CD4-positive, alpha-beta T cell treated with Interleukin-4 for 4 hours (primary cell): ENCODE measurements around the gene PRKG2.
"Not testable (repeated sequence)": the region's sequence is repeated elsewhere in the genome, so short reads cannot be mapped to it uniquely, and the experiment has no call there.

Source experiments
- DNase-seq: peaks from one replicate; pipeline ENCODE4 v3.0.0-alpha.2; 2020

Gene PRKG2, protein sequence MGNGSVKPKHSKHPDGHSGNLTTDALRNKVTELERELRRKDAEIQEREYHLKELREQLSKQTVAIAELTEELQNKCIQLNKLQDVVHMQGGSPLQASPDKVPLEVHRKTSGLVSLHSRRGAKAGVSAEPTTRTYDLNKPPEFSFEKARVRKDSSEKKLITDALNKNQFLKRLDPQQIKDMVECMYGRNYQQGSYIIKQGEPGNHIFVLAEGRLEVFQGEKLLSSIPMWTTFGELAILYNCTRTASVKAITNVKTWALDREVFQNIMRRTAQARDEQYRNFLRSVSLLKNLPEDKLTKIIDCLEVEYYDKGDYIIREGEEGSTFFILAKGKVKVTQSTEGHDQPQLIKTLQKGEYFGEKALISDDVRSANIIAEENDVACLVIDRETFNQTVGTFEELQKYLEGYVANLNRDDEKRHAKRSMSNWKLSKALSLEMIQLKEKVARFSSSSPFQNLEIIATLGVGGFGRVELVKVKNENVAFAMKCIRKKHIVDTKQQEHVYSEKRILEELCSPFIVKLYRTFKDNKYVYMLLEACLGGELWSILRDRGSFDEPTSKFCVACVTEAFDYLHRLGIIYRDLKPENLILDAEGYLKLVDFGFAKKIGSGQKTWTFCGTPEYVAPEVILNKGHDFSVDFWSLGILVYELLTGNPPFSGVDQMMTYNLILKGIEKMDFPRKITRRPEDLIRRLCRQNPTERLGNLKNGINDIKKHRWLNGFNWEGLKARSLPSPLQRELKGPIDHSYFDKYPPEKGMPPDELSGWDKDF

DNA sequence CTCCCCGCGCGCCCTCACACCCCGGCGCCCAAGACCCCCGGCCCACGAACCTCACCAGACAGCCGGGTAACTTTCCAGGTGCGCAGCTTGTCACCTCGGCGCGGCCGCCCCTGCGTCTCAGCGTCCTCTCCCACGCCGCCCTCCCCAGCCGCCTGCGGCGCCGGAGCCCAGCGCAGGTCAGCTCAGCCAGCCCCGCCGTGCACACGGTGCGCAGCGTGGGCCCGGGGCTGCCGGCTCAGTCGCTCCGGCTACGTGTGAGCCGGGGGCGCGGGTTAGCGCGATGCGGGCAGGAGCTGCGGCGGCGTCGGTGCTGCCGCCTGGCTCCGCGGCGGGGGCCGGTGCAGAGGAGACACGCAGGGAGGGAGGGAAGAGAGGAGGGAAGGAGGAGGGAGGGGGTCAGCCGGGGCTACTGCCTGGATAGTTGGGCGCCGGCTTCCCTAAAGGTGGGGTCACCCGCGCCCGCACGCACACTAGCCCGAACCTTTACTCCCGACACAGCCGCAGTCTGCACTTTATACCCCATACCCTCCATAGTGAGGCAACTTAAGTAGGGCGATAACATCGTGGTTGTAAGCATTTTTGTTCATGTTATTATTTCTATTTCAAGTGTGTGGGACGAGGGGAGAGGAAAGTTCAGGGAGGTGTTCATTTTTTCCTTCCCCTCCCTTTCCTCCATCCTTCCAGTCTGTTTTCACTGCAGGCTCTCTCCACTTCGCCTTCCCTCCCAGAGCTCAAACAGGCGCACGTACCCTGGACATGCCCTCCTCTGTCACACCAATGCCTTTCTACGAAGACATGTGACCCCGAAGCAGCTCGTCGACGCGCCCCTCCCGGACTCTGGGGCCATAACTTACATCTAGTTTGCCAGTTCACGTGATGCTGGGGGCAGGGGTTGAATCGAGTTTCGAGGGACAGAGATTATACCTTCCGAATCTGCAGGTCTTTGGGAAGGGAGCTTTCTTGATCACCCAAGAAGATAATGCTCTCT is at the start of gene PRKG2:
Gene PRKG2, minus strand, starts transcription at position 342 of the 988 bp plus-strand sequence. CDS start 10,175 bp downstream, outside the sequence.
- DNase-seq: no peak

DNA sequence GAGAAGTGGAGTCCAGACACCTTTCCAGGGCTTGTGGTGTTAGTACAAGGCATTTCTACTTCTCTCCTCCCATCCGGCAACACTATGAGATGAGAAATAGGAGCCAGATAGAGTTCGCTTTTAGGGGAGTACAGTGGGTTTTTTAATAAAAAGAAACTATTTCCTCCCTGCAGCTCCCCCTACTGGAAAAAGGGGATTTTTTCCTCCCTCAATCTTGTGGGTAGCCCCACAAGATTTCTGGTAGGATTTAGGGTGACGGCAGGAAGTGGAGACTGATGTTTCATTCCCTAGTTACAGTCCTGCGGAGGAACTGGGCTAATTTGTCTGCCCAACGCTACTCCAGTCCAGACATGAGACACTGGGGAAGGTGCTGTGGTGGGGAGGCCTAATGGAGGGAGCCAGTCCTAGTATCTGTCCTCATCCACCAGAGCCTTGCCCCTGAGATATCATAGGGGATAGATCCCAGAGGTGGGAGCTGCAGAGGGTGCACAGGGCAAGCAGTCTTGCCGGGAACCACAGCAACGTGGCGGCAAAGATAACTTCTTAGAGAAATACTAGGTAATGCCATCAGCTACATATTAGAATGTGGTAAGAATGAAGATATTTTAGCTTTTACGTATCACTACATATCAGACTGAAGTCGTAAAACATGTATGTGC is 45.5 kb upstream of the PRKG2 start:
- DNase-seq: no peak

DNA sequence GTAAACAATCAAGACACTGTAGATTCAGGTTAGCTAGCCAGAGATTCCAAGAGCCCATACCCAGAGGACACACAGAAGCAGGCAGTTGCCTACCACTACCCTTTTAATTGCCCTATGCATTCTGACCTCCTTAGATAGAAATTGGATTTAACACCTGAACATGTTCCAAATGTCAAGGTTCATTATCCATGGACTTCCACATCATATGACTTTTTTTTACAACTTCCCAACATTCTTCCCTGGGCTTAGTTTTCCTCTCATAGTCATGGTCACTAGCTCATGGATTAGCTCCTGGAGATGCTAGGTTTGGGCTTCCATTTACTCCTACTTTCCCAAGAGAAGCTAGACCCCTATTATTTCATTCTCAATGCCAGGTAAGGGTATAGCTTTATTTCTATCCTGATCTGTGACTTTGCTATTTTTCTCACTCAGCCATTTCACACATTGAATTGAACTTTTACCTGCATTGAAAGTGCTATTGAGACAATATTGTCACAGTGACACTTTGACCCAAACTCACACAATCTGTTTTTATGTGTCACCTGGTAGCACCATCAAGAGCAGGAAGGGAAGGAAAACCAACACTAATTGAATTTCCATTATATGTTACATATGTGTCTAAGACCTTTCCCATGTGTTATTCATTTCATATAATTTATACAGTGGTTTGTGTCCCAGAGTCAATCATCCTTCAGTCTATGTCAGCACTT is 44.0 kb upstream of the PRKG2 start:
- no peak for DNase-seq

DNA sequence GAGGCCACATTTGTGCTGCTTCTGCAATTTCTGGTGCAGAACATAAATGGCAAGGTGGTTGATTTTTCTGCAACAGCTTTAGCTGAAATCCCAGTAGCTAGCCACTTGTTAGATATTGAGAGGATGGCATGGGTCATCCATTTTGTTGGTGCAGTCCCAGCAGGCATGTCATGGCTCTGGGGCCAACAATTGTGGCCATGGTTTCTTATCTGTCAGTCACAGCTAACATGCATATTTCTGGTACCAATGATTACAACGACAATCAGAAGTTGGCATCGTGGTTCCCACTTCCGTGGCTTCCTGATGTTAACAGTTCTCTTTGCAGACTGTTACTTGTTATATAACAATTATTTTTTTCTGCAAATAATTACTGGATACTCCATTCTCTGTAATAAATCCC is 42.8 kb upstream of the PRKG2 start:
- no peak for DNase-seq

DNA sequence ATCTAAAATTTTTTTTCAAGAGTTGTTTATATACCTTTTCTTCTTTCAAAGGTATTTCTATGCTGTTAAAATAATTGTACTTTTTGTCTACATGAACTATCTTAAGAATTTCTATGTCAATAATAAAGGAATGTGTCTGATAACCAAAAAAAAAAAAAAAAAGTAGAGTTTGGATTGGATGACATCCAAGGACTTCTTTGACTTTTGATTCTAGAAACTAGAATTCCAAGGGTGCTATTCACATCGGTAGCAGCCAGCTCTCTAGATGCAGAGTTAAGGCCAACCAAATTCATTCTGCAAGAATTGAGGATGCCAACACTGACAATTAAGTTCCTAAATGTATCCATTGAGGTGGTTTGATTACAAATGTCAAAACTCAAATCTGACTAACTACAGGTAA is 42.0 kb upstream of the PRKG2 start:
- no peak for DNase-seq

DNA sequence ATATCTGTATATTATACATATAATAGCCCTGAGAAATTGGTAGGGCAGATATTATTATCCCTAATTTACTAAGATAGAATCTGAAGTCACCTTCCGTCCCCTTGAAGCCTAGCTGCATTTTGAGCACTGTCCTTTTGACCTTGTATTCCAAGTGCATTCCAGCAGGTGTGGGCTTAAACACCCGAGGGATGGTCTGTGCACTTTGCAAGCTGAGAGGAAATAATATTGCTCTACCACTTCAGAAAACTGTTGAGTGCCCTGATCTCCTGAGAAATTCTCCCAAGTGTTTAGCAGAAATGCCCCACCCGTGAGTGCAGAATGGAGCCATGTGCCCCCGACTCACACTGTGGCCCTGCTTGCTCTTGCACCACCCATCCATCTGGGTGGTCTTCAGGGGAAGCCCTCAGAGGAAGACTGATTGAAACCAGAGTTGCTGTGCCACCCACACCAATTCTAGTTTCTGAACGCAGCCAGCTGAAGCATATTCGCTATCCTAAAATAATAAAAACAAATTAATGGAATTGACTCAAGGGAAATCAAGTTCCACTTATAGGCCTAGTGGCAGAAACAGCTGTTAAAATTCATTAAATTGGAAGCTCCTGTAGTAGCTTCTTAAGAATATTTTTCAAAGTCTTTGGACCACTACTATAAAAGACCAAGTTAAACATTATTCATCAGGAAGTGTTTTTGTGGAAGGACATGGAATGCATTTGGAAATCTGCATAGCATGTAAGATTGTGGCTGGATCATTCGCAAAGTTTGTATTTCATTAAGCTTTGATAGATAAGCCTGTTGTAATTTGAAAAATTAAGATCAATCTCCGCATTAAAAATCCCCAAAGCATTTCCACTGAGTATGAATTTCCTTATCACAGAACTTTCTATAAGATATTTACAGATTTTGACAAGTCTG is 41.3 kb upstream of the PRKG2 start:
- DNase-seq: no peak

DNA sequence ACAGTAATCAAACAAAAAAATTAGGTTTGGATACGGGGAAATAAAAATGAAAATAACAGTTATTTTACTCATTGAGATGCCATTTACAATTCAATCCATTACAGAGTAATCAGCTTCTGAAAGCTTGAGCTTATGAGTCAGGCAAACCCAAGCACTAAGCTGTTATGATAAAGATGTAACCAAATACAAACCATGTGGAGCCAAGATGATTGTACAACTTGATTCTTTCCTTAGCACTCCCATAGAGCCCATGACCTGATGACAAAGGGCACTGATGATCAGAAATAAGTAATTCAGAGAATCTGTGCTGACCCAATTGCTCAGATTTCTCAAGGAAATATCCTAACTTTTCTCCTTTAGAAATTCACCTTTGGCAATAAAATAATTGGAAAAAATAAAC is 40.5 kb upstream of the PRKG2 start:
- DNase-seq: no peak

DNA sequence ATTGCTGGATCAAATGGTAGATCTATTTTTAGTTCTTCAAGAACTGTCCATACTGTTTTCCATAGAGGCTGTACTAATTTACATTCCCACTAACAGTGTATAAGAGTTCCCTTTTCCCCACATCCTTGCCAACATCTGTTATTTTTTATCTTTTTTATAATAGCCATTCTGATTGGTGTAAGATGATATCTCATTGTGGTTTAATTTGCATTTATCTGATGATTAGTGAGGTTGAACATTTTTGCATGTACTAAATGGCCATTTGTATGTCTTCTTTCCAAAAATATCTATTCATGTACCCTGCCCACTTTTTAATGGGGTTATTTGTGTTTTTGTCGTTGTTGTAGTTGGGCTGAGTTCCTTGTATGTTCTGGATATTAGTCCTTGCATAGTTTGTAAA is 35.4 kb upstream of the PRKG2 start:
- no peak for DNase-seq

DNA sequence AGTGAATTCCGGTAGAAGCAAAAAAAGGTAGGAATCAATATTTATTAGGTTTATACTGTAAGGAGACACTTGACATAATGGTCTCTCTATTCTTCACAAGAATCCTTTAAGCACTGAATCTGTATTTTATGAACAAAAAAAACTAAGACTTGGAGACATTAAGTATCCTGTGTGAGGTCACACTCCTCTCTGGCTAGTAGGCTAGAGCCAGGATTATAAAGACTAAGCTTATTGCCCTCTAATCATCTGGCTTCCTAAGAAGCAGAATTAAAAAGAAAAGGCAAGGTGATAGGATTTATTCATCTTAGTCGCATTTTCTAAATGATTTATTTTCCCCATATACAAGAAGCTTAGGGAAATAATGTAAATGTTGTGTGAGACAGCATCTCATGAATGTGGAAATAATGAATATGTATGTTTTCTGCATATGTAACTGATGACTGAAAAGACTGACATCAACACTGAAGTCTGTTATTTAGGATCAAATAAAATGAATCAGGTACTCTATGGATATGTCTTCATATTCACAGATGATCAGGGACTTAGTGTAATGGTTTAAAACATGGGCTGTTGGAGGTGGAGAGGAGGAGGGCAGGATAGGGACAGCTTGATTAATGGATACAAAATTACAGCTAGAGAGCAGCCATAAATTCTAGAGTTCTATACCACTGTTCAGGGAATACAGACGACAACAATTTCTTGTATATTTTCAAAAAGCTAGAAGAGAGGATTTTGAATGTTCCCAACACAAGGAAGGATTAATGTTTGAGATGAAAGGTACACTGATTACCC is 30.4 kb upstream of the PRKG2 start:
- DNase-seq: no peak

DNA sequence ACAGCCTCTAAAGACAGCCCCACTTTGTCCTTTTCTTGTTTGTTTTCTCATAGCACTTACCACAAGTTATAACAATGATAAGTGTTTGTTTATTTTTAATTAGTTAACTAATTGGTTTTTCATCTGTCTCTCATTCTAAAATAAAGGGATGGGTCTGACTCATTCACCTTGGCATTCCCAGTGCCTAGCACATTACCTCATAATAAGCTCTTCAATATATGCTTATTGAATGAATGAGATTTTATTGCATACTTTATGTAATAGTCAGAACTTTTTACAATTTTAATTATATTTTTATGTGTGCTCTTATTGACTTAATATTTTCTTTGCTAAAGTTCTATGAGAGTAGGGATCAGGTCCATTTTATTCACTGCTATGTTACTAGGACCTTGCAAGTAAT is 22.8 kb upstream of the PRKG2 start:
- DNase-seq: no peak

DNA sequence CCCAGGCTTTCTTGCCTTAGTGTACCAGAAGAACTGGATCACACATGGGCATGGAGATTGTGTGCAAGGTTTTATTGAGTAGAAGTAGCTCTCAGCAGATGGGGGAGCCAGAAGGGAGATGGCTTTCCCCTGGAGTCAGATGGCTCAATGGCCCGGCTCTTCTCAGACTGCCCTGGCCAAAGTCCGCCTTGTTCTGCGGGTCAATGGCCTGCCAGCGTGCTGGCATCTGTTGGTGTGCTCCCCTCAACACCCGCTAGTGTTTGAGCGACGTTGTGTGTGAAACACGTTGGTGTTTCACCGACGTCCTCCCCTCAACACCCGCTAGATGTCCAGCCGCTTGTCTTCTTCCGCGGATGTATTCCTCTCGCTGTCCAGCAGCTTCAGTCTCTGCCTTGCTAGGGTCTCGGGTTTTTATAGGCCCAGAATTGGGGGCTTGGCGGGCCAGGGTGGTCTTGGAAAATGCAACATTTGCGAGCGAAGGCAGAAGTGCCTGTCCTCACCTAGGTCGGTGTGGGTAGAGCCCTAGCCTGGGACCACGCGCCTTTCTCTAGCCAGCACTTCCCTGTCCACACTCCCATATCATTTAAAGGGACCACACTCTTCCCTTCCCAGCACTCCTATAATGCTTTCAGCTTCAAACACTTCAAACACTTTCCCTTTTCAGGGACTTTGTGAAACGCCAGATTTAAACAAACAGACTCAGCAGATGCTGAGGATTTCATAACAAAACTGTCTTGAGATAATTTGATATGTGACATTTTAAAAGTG is 21.1 kb upstream of the PRKG2 start:
- DNase-seq: no peak

DNA sequence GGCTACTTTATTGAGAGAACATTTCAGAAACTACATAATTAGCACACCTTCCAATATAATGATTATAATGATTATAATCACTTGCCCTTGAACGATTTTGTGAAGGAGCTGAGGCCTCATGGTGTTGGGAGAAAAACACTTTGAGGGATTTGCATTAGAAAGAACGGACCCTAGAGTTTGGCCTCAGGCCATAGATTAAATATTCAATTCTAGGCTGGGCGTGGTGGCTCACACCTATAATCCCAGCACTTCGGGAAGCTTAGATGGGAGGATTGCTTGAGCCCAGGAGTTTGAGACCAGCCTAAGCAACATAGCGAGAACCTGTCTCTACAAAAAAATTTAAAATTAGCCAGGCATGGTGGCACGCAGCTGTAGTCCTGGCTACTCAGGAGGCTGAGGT is 12.9 kb upstream of the PRKG2 start:
- no peak for DNase-seq

DNA sequence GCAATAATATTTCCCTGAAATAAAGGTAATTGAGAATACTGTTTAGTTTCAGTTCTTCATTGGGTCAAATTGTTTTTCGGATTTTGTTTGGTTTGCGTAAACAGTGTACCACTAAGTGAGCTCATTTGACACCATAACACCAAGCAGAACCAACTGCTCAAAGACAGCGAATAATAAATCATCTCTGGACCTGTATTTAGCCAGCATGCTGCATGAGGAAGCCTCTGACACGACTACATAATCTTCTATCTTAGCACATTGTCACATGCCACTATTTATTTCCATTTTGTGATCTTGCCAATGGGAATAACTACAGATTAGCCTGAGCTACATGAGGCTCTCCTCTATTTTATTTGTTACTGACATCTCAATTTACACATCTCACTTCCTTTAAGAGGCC is 12.1 kb upstream of the PRKG2 start:
- no peak for DNase-seq

DNA sequence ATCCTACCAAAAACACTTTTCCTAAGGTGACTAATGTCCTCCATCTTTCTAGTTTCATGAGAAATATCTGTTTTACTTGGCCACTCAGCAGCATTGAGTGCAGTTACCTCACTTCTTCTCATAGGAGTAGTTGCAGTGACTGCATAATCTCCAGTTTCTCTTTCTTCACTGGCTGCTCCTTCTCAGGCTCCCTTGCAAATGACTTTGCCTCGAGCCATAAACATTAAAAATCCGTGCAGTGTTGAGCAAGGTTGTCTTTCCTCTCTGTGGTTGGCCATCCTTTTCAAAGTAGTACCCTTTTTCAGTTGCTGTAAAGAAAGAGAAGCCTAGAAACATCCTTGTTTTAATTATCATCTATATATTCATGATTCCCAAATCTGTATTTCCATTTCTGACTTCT is 10.2 kb upstream of the PRKG2 start:
- DNase-seq: no peak

DNA sequence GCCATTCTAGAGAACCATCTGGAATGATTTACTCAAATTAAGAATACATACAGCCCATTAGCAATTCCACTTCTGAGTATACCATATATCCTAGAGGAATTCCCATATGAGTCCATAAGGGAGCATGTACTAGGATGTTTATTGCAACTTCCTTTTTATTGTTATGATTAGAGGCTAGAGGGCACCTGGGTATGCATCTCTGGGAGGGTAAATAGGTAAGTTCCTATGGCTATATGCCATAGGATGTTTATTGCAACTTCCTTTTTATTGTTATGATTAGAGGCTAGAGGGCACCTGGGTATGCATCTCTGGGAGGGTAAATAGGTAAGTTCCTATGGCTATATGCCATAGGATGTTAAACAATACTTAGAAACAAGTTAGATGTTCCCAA is 7.1 kb upstream of the PRKG2 start:
- not testable (repeated sequence) for DNase-seq

DNA sequence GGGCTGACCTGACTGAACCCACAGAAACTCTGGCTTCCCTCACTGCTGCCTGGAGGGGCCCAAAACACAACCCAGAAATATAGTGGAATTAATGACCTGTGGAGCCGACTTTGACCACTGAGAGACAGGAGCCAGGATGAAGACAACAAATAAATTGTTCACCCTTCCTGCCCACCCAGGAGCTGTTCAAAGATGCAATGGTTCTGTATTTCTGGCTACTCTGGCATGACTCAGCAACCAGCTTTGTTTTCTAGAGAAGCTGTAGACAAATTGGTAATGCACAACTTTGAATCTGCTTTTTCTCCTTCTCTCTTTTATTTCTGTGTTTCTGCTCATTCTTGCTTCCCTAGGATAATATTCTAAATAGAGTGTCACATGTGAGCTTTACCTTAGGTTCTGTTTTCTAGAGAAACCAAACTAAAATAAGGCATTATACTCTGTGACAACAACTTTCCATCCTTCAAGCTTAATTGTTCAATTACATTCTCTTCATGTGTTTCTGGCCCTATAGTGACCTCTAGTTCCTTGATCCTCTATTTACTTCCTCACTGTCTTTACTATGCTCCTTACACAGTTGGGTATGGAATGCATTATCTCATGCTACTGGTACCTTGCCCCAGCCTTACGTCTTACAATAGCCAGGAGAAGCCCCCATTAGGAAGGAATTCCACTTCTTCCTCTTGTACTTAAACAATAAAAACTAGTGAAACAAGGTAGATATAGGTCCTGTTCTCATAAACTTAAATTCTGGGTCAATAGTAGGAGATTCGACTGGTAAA is 6.5 kb upstream of the PRKG2 start:
- no peak for DNase-seq

DNA sequence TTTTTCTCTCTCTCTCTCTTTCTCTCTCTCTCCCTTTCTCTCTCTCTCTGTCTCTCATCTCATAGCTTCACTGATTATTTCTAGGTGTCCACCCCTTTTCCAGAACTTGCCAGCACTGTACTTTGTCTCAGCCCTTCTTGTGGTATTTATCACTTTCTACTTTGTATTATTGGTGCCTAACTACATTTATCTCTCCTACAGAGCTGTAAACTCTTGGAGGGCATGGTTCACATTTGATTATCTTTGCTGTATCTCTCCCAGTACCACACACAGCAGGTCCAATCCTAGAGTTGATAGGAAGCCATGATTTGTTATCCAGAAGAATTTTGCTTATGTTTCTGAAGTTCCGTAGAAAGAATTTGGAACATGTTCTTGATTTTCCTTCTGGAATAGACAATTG is 5.2 kb upstream of the PRKG2 start:
- no peak for DNase-seq

DNA sequence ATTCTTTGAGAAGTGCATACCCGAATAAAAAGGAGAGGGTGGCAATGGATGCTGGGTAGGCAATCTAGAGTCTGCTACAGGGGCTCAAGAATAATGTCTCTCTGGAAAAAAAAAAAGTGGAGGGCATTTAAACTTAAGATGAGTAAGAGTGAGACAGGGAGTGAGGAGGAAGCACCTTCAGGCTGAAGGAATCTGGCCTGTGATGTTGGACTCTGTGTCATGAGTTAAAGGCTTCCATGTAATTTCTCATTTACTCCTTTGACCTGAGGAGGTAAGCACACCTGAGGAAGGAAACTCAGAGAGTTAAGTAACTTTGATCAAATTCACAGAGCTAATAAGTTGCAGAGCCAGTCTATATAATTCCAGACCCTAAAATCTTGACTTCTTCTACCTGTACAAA is 3.2 kb upstream of the PRKG2 start:
- DNase-seq: no peak
